ENCODE data around the gene SOX21.
A peak's percentile ranks its signal among the peaks of the same experiment; 100 is the strongest.

The SOX21 gene

GRCh38 chr13:94696171-94696570 is 16.2 kb downstream of the SOX21 start:
- DNase-seq (ENCODE audit: low read depth, low spot score): no peak
- H3K4me3 ChIP-seq (ENCODE audit: low read length): no peak overlapping the region

GRCh38 chr13:94692030-94692429 is 20.3 kb downstream of the SOX21 start:
- DNase-seq (ENCODE audit: low read depth, low spot score): no peak
- no peak overlapping the region for H3K4me3 ChIP-seq (ENCODE audit: low read length)

DNA sequence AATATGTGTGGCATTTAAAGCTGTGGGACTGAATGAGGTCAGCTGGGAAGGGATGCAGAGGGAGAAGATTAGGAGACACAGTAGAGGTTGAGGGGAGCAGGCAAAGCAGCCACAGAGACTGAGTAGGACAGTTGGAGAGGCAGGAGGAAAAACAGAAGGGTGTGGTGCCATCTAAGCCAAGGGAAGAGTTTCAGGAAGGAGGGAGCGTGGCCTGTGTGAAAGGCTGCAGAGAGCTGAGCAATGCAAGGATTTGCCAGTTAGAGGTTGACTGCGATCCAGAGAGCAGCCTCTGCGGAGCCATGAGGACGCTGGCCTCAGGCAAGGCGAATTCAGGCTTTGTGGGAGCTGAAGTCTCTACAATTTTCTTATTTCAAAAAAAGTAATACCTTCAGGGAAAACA is 28.9 kb downstream of the SOX21 start:
- H3K4me3 ChIP-seq (ENCODE audit: low read length): no peak overlapping the region
- DNase-seq (ENCODE audit: low read depth, low spot score): no peak

GRCh38 chr13:94682229-94682628 is 30.1 kb downstream of the SOX21 start:
- no peak overlapping the region for H3K4me3 ChIP-seq (ENCODE audit: low read length)
- DNase-seq (ENCODE audit: low read depth, low spot score): no peak

- H3K4me3 ChIP-seq (ENCODE audit: low read length): no peak overlapping the region
- DNase-seq (ENCODE audit: low read depth, low spot score): no peak
Measured at GRCh38 chr13:94679614-94680013, 32.7 kb downstream of the SOX21 start.

DNA sequence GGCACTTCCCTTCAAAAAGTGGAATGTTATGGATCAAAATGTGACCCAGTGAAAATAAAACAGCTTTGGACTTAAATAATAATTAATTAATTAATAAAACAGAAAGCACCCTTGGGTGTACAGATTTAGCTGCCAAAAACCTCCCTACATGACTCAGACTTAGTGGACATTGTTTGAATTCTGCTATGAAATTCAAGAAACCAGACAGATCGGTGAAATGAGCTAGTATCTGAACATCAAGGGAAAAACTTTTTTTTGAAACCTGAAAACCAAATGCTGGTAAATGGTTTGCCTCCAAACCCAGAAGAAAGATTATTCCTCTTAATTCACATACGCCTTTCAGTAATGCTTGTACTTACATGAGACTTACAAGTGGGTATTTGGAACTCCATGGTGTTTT is 33.5 kb downstream of the SOX21 start:
- H3K4me3 ChIP-seq (ENCODE audit: low read length): no peak overlapping the region
- no peak for DNase-seq (ENCODE audit: low read depth, low spot score)

DNA sequence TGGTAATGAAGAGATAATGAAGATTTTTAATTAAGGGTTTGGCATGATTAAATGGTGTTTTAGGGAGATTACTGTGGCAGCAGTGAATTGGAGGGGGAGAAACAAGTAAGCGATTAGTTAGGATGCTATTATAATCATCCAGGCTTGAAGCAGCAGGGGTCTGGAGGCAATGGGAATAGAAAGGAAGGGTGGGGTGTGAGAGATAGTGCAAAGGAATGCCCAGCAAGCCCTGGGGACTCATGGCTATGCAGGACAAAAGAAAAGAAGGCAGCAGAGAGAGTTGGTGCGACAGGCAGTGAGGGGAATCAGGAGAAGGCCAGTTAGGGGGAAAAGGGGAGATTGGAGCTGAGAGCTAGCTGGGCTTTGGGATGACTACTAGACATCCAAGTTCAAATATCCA is 34.5 kb downstream of the SOX21 start:
- no peak for DNase-seq (ENCODE audit: low read depth, low spot score)
- no peak overlapping the region for H3K4me3 ChIP-seq (ENCODE audit: low read length)

DNA sequence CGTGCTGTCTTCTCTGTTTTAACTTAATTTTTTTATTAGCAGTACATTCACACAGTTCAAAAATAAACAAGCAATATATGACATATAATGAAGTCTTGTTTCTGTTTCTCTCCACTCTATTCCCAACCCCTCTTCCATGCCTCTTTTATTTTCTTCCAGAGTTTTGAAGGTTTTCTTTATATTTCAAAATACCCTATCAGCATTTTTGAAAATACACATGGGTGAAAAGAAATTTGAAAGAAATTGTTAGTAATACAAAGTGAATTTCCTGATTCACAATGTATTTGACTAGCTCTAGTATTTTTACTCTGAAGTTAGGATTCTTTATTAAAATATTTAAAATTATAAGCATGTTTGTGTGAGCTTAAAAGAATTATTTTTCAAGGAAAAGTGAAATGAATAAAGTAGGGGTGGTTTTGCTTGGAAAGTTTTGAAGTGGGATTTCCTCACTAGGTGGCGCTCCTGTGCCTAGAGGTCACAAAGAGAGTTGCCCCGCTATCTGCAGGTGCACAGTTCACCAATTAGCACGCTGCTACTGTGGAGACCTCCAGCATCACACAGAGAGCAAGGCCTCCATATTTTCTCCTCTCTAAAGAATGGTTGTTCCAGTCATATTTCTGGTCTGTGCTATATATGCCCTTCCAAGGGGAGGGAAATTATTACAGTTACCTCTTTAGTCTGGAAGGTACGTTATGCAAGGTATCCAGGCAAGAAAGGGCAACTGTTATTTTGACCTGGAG is 37.6 kb downstream of the SOX21 start:
- DNase-seq (ENCODE audit: low read depth, low spot score): peak; percentile 61
- H3K4me3 ChIP-seq (ENCODE audit: low read length): no peak overlapping the region

DNA sequence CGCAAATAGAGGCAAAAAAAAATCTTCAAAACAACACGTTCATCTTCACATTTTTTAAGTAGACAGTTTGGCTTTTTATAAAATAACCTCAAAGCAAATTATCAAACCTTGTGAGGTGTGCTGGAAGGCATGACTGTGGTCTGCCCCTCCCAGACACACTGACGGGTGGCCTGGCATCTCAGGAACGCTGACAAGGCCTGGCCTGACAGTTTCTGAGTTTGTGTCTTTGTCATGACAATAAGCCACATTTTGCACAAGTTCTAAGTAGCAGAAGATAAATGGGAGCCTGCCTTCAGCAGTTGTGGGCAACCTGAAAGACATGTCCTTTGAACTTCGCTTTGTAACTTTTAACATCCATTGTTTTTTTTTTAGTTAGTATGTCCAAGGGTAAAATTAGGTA is 38.5 kb downstream of the SOX21 start:
- H3K4me3 ChIP-seq (ENCODE audit: low read length): no peak overlapping the region
- no peak for DNase-seq (ENCODE audit: low read depth, low spot score)

GRCh38 chr13:94672400-94672799 is 39.9 kb downstream of the SOX21 start:
- no peak overlapping the region for H3K4me3 ChIP-seq (ENCODE audit: low read length)
- no peak for DNase-seq (ENCODE audit: low read depth, low spot score)

GRCh38 chr13:94667190-94667589 is 45.2 kb downstream of the SOX21 start:
- DNase-seq (ENCODE audit: low read depth, low spot score): no peak
- H3K4me3 ChIP-seq (ENCODE audit: low read length): no peak overlapping the region

DNA sequence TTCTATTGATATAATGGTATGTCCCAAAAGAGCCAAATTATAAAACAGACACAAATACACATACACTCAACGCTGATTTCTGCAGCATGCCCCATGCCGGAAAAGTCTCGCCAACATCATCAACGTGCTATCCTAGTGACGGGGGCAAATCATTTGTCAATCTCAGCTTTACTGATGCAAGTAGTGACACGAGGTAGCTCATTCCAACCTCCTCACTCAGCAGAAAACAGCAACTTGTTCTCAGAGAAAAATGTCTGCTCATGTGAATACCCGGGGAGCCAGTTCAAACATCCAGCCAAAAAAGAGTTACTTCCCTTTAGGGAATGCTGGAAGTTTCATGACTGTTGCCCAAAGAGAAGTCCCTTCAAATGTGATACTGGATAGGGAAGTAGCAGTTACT is 46.3 kb downstream of the SOX21 start:
- no peak for DNase-seq (ENCODE audit: low read depth, low spot score)
- H3K4me3 ChIP-seq (ENCODE audit: low read length): no peak overlapping the region

- no peak overlapping the region for H3K4me3 ChIP-seq (ENCODE audit: low read length)
- no peak for DNase-seq (ENCODE audit: low read depth, low spot score)
Measured at GRCh38 chr13:94664889-94665288, 47.5 kb downstream of the SOX21 start.

- H3K4me3 ChIP-seq (ENCODE audit: low read length): no peak overlapping the region
Measured at GRCh38 chr13:94662274-94662945, 49.9 kb downstream of the SOX21 start.

GRCh38 chr13:94661406-94661805 is 50.9 kb downstream of the SOX21 start:
- no peak for DNase-seq (ENCODE audit: low read depth, low spot score)
- H3K4me3 ChIP-seq (ENCODE audit: low read length): no peak overlapping the region

More at GRCh38 chr13:94662274-94662945, 49.9 kb downstream of the SOX21 start:
- no peak for DNase-seq (ENCODE audit: low read depth, low spot score)

GRCh38 chr13:94660695-94661326 is 51.5 kb downstream of the SOX21 start:
- H3K4me3 ChIP-seq (ENCODE audit: low read length): no peak overlapping the region

More at GRCh38 chr13:94660695-94661326, 51.5 kb downstream of the SOX21 start:
- DNase-seq (ENCODE audit: low read depth, low spot score): peak; percentile 42

Data from Jurkat, Clone E6-1 (cell line).